NCI-H2227 treated with DMSO at 0.1 percent for 48 hours (cell line): ENCODE measurements around the gene TMEM222.
"Not testable (repeated sequence)": the region's sequence is repeated elsewhere in the genome, so short reads cannot be mapped to it uniquely, and the experiment has no call there.

ENCODE experiments used
- DNase-seq: peaks from one replicate; lab custom pipeline; 2025; lab: John Stamatoyannopoulos, UW

TMEM222 gene, protein sequence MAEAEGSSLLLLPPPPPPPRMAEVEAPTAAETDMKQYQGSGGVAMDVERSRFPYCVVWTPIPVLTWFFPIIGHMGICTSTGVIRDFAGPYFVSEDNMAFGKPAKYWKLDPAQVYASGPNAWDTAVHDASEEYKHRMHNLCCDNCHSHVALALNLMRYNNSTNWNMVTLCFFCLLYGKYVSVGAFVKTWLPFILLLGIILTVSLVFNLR

DNA sequence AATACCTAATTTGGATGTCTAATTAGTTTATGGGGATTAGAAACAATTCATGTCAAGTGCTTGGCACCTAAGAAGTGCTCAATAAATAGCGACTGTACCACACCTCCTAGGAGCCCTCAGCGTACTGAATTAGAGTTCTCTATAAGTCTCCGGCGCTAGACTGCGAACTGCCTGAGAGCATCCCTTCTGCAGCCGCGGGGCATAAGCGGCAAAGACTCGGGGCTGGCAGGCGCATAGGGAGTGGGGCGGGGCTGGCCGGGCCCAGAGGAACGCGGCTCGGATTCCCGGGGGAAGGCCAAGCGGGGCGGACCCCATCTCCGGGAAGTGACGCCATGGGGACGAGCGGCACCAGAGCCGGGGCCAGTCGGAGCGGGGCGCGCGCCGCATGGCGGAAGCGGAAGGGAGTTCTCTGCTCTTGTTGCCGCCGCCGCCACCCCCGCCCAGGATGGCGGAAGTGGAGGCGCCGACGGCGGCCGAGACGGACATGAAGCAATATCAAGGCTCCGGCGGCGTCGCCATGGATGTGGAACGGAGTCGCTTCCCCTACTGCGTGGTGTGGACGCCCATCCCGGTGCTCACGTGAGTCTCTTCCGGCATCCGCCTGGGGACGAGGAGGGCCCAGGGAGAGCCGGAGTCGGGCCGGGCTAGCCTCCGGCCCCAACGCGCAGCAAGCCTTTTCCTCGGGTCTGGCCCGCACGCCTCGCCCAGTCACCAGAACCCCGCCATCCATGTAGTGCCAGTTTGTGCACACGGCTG lies at the start of gene TMEM222:
TSS of gene TMEM222 (plus strand) at position 351 of the 756 bp plus-strand sequence. CDS start at position 386, 35 bp downstream.
- peak; percentile 96 for DNase-seq

DNA sequence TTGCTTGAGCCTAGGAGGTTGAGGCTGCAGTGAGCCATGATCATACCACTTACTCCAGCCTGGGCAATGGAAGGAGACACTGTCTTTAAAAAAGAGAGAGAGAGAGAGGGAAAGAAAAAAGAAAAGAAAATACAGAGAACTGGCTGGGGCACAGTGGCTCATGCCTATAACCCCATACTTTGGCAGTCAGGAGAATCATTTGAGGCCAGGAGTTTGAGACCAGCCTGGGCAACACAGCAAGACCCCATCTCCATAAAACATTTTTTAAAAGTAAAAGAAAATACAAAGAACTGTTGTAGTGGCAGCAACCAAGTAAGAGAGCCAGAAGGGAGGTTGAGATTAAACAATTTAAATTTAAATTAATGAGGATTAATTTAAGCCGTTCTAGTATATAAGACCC lies 47.8 kb upstream of the TMEM222 start:
- no peak for DNase-seq

DNA sequence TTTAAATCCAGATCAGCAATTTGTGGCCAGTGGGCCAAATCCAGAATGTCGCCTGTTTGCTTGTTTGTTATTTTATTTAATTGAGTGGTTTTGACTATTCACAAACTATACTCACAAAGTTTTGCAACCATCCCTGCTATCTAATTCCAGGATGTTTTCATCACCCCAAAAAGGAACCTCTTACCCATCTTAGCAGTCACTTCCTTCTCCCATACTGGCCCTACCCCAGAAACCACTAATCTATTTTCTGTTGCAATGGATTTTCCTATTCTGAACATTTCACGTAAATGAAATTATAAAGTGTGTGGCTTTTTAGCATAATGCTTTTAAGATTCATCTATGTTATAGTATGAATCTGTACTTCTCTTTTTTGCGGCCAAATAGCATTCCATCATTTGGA lies 46.3 kb upstream of the TMEM222 start:
- no peak for DNase-seq

DNA sequence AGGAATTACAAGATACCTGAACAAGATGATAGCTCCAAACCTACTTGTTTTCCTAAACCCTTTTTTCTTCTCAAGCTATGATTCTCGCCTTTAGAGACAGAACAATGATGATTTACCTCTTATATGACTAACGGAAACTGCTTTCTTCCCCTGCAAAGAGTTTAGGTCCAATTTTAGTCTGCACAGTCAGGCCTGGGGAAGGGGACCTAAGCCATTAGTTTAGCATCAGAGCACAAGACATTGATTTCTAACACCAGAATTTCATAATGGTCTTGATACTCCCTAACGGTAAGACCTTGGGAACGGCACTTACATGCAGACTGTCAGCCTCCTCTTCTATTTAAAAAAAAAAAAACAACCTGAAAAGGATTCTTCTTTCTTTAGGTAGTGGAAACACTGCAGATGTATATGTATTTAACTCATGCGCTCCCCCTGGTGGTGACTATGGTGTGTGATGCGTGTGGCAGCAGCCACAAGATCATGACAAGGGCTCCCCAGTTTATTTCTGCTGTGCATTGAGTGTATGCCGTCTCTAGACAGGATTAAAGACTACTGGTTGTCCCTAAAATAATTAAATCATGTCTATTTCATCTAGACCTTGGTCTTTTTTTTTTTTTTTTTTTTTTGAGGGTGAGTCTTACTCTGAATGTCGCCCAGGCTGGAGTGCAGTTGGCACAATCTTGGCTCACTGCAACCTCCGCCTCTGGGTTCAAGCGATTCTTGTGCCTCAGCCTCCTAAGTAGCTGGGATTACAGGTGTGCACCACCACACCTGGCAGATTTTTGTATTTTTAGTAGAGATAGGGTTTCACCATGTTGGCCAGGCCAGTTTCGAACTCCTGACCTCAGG lies 37.3 kb upstream of the TMEM222 start:
- DNase-seq: peak; percentile 84

DNA sequence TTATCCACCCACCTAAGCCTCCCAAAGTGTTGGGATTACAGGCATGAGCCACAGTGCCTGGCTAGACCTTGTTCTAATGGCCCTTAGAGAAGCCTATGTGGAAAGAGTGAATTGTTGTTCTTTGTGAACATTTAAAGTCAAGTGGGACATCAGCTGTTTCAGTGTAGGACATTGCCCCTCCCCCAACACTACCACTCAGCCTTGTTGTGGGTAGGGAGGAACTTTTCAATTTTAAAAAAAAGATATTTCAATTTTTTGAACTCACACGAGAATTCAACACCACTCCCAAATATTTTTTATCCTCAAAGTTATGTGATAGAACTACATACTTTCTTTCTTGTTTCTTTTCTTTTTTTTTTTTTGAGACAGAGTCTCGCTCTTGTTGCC lies 36.7 kb upstream of the TMEM222 start:
- no peak for DNase-seq

DNA sequence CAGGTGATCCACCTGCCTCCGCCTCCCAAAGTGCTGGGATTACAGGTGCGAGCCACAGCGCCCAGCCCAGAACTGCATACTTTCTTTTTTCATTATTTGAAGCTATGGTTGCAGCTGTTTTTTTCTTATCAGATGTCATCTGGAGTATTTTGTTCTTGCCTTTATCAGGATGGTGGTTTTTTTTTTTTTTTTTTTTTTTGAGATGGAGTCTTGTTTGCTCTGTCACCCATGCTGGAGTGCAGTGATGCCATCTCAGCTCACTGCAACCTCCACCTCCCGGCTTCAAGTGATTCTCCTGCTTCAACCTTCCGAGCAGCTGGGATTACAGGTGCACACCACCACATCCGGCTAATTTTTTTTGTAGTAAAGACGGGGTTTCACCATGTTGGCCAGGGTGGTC lies 36.1 kb upstream of the TMEM222 start:
- not testable (repeated sequence) for DNase-seq

DNA sequence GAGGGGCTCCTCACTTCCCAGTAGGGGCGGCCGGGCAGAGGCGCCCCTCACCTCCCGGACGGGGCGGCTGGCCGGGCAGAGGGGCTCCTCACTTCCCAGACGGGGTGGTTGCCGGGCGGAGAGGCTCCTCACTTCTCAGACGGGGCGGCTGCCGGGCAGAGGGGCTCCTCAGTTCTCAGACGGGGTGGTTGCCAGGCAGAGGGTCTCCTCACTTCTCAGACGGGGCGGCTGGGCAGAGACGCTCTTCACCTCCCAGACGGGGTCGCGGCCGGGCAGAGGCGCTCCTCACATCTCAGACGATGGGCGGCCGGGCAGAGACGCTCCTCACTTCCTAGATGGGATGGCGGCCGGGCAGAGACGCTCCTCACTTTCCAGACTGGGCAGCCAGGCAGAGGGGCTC lies 32.8 kb upstream of the TMEM222 start:
- not testable (repeated sequence) for DNase-seq

DNA sequence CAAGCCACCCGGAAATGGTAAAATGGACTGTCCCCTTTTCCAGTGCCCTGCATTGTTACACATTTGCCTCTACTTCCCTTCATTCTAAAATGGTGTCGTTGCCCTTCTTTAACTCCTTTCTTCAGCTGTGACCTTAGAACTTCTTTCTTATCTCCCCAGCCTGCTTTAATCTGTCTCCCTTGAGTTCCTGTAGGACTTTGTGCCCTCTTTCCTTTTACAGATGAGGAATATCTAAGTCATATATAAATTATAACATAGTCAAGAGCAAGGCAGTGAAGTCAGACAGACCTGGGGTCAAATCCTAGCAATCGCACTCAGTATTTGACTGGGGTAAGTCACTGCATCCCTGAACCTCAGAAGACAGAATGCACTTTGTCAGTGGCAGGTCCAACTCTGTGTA lies 31.4 kb upstream of the TMEM222 start:
- no peak for DNase-seq

DNA sequence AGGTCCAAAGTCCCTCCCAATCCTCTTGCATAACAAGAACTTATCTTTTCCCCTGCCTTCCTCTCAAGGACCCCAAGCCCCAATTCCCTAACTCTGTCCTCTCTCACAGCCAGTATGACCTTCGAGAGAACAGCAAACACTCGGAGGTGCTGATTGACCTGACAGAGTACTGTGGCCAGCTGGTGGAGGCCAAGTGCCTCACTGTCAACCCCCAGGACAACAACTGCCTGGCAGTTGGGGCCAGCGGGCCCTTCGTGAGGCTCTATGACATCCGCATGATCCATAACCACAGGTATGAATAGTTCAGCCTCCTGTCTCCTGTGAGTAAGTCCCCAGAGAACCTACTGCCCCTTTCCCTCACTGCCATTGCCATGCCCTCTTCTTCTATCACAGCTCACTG lies 29.9 kb upstream of the TMEM222 start:
- DNase-seq: no peak

DNA sequence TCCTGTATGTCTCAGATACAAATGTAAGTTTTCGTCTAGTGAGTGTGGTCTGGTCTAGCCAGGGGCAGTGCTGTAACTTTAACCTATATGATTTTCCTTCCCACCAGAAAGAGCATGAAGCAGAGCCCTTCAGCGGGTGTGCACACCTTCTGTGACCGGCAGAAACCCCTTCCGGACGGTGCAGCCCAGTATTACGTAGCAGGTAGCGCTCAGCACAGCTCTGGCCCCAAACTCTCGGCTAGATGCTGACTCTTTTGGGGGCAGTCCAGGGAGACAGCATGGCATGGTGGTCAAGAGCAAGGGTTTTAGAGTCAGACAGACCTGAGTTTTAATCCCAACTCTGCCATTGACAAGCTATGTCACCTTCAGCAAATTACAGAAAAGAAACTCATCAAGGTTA lies 28.0 kb upstream of the TMEM222 start:
- no peak for DNase-seq

DNA sequence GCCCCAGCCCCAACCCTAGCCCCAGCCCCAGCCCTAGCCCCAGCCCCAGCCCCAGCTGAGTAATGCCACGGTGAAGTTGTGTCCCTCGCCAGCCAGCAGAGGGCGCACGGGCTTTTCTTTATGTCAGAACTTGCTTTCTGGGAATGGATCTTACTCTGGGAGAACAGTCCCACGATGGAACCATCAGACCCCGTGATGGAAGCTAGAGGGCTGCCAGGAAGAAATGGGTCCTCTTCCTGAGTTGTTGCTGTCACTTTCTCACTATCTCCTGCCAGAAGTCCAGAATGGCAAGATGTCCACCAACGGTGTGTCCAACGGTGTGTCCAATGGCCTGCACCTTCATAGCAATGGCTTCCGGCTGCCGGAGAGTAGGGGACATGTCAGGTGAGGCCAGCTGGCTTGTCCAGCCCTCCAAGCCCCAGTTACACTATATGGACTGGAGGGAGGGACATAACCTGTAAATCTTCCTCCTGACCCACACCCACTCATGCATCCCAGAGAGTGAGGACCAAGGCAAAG lies 25.1 kb upstream of the TMEM222 start:
- DNase-seq: peak; percentile 28

DNA sequence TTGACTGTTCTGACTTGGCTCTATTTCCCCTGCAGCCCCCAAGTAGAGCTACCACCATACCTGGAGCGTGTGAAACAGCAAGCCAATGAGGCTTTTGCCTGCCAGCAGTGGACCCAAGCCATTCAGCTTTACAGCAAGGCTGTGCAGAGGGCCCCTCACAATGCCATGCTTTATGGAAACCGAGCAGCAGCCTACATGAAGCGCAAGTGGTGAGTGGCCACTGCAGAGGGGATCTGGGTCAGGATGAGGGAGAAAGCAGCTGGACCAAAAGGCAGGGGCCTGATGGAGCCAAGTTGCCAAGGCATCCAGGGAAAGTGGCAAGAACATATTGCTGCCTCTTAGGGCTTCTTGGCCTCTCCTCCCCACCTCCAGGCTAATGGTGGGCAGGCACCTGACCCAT lies 24.1 kb upstream of the TMEM222 start:
- DNase-seq: no peak

DNA sequence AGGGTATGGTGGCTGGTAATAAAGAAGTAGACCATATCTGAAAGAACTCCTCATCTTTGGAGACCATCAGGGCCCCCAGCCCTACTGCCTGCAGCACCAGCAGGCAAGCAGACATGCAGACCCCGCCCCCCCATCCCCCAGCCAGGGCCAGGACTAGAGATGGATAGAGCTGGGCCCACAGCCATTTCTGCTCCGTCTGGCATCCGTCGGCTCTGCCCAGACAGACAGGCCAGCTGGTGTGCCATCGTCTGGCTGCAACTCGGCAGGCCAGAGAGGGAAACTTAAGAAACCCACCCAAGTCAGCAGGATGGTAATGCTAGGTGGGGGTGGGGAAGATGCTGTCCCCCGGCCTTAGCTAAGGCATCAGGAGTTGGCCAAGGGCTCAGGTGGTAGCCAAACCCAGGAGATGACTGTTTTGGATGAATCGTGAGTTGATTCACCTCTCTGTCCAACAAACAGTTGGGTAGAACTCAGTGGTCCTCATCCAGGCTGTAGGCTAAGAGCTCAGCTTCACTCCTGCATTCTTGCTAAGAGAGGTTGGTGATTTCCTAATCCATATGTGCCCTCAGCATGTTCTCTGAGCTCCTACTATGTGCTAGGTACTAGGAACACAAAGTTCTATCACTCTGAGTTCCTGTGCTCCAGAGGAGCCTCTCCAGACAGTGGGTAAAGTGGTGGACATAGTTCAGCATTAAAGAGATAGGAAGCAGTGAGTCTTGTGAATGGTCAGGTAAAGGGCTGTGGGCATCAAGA lies 23.2 kb upstream of the TMEM222 start:
- DNase-seq: no peak

DNA sequence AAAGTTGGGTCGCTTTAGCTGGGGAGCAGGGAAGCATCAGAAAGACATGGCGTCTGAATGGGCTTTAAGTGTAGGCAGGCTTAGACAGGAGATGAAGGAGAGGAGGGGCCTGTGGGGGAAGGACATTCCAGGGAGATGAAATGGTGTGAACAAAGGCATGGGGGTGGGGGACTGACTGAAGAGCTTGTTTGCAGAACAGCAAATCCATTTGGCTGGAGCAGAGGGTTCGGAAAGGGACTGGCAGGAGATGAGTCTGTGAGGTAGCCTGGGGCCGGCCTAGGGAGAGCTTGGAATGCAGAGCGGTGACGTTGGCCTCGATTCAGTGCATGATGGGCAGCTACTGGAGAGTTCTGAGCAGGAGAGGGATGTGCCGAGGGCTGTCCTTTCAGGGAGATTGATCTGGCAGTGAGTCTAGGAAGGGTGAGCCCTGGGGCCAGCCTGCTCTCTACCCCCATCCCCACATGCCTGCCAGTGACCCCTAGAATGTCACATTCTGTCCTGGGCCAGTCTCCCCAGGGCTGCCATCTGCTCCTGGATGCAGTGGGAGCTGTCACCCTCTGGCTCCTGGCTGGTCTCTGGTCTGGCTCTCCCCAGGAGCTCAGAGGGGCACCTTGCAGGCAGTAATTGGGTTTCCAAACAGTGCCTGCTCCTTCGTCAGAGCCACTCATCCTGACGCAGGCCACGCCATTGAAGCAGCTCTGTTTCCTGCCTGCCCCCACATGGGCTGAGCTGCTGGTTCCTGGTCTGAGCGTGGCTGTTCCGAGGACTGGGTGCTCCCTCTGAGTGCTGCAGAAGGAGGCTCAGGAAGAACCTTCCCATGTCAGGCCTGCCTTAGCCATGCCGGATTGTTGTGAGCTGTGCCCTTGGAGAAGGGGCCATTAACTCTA lies 22.3 kb upstream of the TMEM222 start:
- peak; percentile 52 for DNase-seq

DNA sequence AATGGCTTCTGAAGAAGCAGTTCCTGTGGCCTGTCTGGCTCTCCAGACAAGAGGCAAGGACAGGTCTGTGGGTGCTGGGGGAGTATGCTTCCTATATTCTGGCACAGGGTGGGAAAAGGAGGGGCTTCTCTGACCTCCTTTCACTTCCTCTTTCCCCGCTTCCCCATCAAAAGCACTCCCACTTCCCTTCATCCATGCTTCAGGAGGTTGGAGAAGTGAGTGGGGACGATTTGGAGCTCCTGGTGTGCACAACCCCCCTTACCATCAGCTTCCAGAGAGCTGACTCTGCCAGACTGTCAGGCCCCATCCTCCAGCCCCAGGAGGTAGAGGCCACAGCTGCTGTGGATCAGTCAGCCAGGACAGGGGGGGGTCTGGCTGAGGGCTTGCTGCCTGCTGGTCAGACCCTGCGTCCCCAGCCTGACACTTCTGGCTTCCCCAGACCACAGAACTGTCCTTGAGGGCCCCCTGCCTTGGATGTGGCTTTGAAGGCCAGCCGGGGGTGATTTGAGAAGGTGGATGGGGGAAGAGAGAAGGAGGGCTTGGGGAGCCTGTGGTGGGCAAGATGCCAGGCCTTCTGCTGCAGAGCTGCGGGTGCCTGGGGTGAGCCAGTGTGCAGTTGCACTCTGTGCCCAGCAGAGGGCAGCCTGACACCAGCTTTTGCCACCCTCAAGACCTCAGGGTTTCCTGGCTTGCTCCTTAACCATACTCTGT lies 21.5 kb upstream of the TMEM222 start:
- peak; percentile 90 for DNase-seq

DNA sequence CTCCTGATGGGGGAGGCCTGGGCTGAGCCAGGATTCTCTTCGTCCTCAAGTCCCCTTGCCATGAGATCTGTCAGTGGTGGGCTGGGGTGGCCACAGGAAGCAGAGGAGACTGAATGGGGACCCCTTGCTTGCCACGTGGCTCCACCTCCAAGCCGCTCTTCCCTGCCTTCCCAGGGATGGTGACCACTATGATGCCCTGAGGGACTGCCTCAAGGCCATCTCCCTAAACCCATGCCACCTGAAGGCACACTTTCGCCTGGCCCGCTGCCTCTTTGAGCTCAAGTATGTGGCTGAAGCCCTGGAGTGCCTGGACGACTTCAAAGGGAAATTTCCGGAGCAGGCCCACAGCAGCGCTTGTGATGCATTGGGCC lies 20.9 kb upstream of the TMEM222 start:
- DNase-seq: no peak

DNA sequence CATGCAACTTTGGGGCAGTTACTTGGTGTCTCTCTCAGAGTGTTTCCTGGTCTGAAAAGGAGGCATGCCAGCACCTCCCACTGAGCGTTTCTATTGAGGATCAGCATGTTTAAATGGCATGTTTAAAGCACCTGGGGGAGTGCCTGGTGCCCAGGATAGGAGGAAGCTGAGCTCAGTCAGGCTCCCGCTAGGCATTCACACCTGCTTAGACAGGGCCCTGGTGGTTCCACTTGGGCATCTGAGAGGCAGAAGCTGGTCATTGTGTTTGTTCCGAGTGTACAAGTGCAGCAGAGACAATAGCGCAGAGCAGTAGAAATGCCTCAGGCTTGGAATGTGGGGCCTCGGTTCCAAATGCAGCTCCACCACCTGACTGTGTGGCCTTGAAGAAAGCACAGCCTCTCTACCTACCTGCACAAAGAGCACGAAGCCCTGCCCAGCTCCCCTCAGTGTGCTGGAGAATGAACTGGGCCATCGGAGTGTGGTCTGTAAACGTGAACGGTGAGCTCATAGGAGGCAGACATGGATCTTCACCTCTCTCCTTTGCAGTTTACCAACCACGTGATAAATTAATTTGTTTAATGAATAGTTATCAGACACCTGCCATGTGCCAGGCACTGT lies 20.3 kb upstream of the TMEM222 start:
- DNase-seq: no peak

DNA sequence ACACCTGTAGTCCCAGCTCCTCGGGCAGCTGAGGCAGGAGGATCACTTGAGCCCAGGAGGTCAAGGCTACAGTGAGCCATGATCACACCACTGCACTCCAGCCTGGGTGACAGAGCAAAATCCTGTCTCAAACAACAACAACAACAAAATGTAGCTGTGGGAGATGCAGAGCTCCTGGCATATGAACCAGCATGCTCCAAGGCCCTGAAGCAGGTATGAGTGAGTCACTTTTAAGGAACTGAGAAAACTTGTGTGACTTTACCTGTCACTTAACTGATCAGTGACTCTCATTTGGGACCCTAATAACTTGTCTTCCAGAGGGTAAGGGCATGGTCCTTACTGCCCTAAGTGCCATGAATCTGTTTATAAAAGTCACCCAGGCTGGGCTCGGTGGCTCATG lies 19.4 kb upstream of the TMEM222 start:
- no peak for DNase-seq

DNA sequence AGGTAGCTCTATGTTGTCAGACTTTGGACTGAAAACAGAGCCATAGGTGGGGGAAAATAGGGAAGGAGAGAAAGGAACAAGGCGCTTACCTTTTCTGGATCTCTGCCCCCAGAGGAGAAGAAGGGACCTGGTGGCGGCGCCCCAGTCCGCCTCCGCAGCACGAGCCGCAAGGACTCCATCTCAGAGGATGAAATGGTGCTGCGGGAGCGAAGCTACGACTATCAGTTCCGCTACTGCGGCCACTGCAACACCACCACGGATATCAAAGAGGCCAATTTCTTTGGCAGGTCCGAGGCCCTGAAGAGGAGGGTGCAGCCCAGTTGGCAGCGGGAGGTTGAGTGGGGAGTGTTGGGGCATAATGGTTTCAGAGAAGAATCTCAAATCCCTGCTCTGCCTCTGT lies 18.5 kb upstream of the TMEM222 start:
- DNase-seq: no peak

DNA sequence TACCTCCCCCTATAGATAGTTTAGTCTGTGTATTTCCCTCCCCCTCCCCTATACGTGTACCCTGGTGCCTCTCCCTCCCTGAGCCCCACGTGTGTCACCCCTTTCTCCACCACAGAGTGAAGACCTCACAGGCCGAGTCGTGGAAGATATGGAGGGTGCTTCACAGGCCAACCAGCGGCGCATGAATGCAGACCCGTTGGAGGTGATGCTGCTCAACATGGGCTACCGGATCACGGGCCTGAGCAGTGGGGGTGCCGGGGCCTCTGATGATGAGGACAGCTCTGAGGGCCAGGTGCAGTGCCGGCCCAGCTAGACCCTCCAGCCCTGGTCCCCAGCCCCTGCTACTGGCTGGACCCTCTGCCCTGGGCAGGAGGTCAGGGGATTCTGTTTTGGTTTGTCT lies 15.9 kb upstream of the TMEM222 start:
- DNase-seq: no peak
